ENCODE data around the gene GRIPAP1. TPM values are rescaled to one million over a fixed set of nuclear protein-coding genes. Genes with fewer than 3 reads are reported as not detected.

Gene GRIPAP1
- total and polyA plus RNA-seq, 5 donors: 20.6 to 34.1 (median 26.6) TPM

DNA sequence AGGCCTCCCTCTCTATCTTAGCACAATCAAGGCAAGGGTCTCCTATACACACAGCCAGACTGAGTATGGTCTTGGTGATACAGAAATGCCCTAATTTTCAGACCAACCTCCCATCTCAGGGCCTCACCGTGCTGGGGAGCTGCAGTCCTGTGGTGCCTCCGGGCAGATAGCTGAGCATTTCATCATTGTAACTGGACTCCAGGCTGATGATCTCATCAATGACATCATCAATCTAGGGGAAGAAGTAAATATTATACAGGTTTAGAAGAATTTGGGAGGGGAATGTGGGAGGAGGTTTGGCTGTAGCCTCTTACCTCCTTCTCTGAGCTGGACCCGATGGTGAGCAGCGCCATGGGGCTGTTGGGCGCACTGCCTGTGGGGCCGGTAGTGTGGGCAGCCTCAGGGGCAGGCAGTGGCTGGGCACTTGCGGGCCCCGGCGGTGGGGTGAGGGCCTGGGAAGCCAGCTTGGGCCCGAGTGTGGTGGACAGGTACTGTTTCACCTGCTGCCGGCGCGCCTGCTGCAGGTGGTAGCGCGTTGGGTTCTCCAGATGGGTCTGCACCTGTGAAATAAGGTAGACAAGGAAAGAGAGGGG lies 35.9 kb upstream of the GRIPAP1 start:
- ATAC-seq (no peak), DNase-seq (no peak)
- Histone ChIP-seq H3K27ac (ENCODE audit: low read length) (no peak overlapping the region), H3K9me3 (ENCODE audit: control insufficient read depth, low read length) (no peaks in the 10 kb centered on the region), H3K4me1 (ENCODE audit: control insufficient read depth, insufficient read depth, low read length) (peaks cover 4% of the 10 kb centered on the region), H3K4me3 (ENCODE audit: low read length) (no peak overlapping the region), H3K27me3 (ENCODE audit: control insufficient read depth, insufficient read depth) (no peaks in the 10 kb centered on the region)
- WGBS: 90% methylated on average over 15 of the region's 15 CpGs
- intact Hi-C loops (cut with DNase I): no loop called here

DNA sequence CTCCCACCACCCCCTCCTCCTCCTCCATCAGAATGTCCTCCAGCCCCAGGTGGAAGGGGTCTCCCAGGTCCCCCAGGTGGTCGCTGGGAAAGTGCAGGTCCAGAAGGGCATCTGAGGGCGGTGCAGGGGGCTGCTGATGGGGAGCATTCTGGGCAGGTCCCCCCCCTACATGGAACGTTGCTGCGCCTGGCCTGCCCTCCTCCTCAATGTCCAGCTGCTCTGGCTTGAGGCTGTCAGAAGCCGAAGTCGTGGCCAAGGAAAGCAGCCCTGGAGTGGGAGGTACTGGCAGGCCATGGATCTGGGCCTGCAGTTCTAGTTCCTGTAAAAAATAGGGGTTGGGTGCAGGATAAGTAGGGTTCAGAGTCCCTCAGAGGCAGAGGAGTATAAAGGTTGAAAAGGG lies 28.2 kb upstream of the GRIPAP1 start:
- ATAC-seq: peak; percentile 9 to 61
- Histone ChIP-seq H3K9me3 (ENCODE audit: control insufficient read depth, low read length) (no peaks in the 10 kb centered on the region), H3K4me1 (ENCODE audit: control insufficient read depth, insufficient read depth, low read length) (no peaks in the 10 kb centered on the region), H3K27ac (ENCODE audit: low read length) (no peak overlapping the region), H3K4me3 (ENCODE audit: low read length) (no peak overlapping the region), H3K27me3 (ENCODE audit: control insufficient read depth, insufficient read depth) (no peaks in the 10 kb centered on the region)
- 58% methylated on average over 6 of the region's 6 CpGs for WGBS
- intact Hi-C loops (cut with DNase I): no loop called here
- DNase-seq: peak in 2 of 3 donors; percentile 62 to 63

DNA sequence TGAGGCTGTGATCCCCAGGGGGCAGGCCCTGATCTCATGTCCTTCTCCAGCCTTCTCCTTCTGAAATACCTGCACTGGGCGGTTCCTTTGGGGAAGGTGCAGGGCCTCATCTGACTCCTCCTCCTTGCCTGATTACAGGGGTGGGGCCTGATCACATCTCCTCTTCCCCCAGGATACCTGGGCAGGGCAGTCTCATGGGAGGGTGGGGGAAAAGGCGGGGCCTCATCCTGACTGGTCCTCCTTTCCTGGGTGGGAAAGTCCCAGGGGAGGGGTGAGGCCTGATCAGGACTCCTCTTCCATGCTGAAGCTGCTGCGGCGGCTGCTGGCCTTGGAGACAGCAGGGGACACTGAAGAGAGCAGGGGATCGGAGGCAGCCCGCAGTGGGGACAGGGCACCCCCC lies 27.8 kb upstream of the GRIPAP1 start:
- H3K27ac ChIP-seq (ENCODE audit: low read length): no peak overlapping the region

DNA sequence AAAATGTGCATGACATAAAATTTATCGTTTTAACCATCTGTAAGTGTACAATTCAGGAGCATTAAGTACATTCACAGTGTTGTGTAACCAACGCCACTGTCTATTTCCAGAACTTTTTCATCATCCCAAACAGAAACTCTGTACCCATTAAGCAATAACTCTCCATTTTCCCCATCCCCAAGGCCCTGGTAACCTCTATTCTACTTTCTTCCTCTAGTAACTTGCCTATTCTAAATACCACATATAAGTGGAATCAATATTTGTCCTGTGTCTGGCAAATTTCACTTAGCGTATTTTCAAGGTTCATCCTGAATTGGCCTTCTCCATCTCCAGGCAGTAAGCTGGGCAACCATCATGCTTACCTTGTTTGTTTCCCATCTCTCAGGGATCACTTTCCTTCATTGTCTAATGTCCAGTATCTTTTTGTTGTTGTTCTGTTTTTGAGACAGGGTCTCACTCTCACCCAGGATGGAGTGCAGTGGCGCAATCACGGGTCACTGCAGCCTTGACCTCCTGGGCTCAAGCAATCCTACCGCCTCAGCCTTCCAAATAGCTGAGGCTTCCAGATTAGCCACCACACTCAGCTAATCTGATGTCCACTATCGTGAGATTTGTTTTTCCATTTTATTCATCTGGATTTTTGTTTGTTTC lies 17.7 kb upstream of the GRIPAP1 start:
- H3K27ac ChIP-seq (ENCODE audit: low read length): no peak overlapping the region
- no peak for ATAC-seq
- H3K27me3 ChIP-seq (ENCODE audit: control insufficient read depth, insufficient read depth): no peaks in the 10 kb centered on the region
- H3K4me1 ChIP-seq (ENCODE audit: control insufficient read depth, insufficient read depth, low read length): peaks cover 2% of the 10 kb centered on the region
- no peaks in the 10 kb centered on the region for H3K9me3 ChIP-seq (ENCODE audit: control insufficient read depth, low read length)
- no peak for DNase-seq
- intact Hi-C loops (cut with DNase I): no loop called here
- 82% methylated on average over 7 of the region's 7 CpGs for WGBS
- no peak overlapping the region for H3K4me3 ChIP-seq (ENCODE audit: low read length)

More for the DNA sequence above, 27.8 kb upstream of the GRIPAP1 start:
- Histone ChIP-seq H3K9me3 (ENCODE audit: control insufficient read depth, low read length) (no peaks in the 10 kb centered on the region), H3K4me3 (ENCODE audit: low read length) (no peak overlapping the region), H3K27me3 (ENCODE audit: control insufficient read depth, insufficient read depth) (no peaks in the 10 kb centered on the region), H3K4me1 (ENCODE audit: control insufficient read depth, insufficient read depth, low read length) (no peaks in the 10 kb centered on the region)
- 80% methylated on average over 6 of the region's 6 CpGs for WGBS
- DNase-seq (no peak), ATAC-seq (peak; percentile 26 to 37)
- intact Hi-C loops (cut with DNase I): no loop called here

DNA sequence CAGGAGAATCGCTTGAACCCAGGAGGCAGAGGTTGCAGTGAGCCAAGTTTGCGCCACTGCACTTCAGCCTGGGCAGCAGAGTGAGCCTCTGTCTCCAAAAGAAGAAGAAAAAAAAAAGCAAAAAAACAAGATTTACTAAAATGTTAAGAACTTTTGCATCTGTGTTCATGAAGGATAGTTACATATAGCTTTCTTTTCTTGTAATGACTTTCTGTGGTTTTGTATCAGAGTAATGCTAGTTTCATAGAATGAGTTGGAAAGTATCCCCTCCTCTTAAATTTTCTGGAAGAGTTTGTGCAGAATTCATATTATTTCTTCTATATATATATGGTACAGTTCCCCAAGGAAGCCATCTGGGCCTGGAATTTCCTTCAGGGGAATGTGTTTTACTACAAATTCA lies 17.0 kb upstream of the GRIPAP1 start:
- Histone ChIP-seq H3K4me3 (ENCODE audit: low read length) (no peak overlapping the region), H3K9me3 (ENCODE audit: control insufficient read depth, low read length) (no peaks in the 10 kb centered on the region), H3K4me1 (ENCODE audit: control insufficient read depth, insufficient read depth, low read length) (no peaks in the 10 kb centered on the region), H3K27me3 (ENCODE audit: control insufficient read depth, insufficient read depth) (no peaks in the 10 kb centered on the region), H3K27ac (ENCODE audit: low read length) (no peak overlapping the region)
- intact Hi-C loops (cut with DNase I): no loop called here
- ATAC-seq: no peak
- no peak for DNase-seq
- 89% methylated on average over 2 of the region's 2 CpGs for WGBS

DNA sequence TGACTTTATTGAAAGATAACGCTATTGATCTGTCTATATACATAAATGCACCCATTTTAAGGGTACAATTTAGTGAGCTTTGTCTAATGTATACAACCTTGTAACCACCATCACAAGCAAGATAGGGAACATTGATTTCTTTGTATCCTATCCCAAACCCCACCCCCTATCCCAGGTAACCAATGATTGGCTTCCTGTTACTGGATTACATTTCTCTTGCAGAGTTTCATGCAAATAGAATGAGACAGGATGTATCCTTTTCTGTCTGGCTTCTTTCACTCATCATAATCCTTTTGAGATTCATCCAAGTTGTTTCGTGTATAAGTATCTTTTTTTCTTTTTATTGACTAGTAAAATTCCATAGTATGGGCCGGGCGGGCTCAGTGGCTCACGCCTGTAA lies 1.6 kb upstream of the GRIPAP1 start:
- no peak overlapping the region for H3K4me3 ChIP-seq (ENCODE audit: low read length)
- 89% methylated on average over 5 of the region's 5 CpGs for WGBS
- no peak overlapping the region for H3K27ac ChIP-seq (ENCODE audit: low read length)
- no peak for ATAC-seq
- no peaks in the 10 kb centered on the region for H3K4me1 ChIP-seq (ENCODE audit: control insufficient read depth, insufficient read depth, low read length)
- intact Hi-C loops (cut with DNase I): no loop called here
- no peak for DNase-seq
- H3K27me3 ChIP-seq (ENCODE audit: control insufficient read depth, insufficient read depth): no peaks in the 10 kb centered on the region
- H3K9me3 ChIP-seq (ENCODE audit: control insufficient read depth, low read length): no peaks in the 10 kb centered on the region

DNA sequence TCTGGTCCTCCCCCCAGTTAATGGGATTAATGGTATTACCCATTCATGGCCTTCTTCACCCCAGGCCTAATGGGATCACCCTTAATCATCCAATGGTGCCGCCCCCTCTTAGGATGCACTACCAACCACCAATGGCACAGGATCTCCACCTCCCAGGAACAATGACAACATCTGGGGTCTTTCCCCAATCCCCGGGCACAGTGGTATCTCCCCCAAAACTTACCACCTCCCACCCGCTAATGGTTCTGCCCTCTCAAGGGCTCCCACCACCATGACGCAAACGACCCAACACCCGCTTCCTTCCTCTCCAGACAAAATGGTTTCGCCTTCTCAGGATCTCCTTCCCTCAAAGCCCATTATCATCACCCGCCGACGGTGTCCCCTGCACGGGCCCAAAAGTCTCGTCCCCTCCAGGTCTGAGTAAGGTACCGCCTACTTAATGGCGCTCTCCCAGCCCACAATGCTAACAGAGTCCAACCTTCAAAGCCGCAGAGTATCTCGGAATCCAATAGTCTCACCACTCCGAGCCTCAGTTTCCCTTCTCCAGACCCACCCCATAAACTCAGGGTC lies 458 bp downstream of the GRIPAP1 start:
- Histone ChIP-seq H3K27ac (ENCODE audit: low read length) (peak overlapping the region; percentile 74), H3K9me3 (ENCODE audit: control insufficient read depth, low read length) (no peaks in the 10 kb centered on the region), H3K27me3 (ENCODE audit: control insufficient read depth, insufficient read depth) (no peaks in the 10 kb centered on the region), H3K4me3 (ENCODE audit: low read length) (peak overlapping the region; percentile 86), H3K4me1 (ENCODE audit: control insufficient read depth, insufficient read depth, low read length) (no peaks in the 10 kb centered on the region)
- peak in 2 of 3 donors; percentile 15 to 53 for DNase-seq
- ATAC-seq: peak; percentile 21 to 61
- WGBS: 1% methylated on average over 17 of the region's 17 CpGs
- intact Hi-C loops (cut with DNase I): no loop called here

DNA sequence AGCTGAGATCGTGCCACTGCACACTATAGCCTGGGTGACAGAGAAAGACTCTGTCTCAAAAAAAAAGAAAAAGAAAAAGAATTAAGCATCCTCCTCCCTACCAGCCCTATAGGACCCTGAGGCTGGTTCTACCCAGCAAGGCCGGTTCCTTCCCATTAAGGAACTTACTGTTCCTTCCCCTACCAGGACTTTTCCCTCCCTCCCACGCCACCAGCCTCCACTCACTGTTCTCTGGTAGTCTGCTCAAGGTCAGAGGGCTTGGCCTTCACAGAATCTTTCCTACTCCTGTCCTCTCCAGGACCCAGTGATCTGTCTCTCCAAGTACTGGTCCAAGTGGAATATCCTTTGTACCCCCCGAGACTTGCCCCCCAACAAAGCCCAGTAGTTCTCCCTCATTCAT lies 1.4 kb downstream of the GRIPAP1 start:
- intact Hi-C loops (cut with DNase I): no loop called here
- Histone ChIP-seq H3K4me3 (ENCODE audit: low read length) (no peak overlapping the region), H3K4me1 (ENCODE audit: control insufficient read depth, insufficient read depth, low read length) (no peaks in the 10 kb centered on the region), H3K27ac (ENCODE audit: low read length) (no peak overlapping the region), H3K9me3 (ENCODE audit: control insufficient read depth, low read length) (no peaks in the 10 kb centered on the region), H3K27me3 (ENCODE audit: control insufficient read depth, insufficient read depth) (no peaks in the 10 kb centered on the region)
- ATAC-seq (no peak), DNase-seq (no peak)
- WGBS: 92% methylated on average over 4 of the region's 4 CpGs

DNA sequence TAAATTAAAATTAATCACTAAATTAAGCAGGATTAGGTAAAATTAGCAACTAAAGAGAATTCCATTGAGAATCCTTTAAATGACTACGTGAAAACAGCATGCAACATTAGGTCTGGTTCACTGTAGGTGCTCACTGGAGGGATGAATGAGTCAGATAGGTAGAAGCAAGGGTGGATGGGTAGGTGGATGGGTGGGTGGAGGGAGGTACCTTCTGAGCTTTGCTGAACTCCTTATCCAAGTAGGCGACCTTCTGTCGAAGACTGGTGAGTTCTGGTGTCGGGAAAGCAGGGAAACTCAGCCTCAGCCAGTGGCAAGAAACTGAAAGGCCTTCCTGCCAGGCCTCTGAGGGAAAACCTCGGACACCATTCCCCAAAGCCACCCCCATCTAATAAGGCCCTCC lies 3.0 kb downstream of the GRIPAP1 start:
- H3K4me3 ChIP-seq (ENCODE audit: low read length): no peak overlapping the region
- H3K27me3 ChIP-seq (ENCODE audit: control insufficient read depth, insufficient read depth): no peaks in the 10 kb centered on the region
- intact Hi-C loops (cut with DNase I): no loop called here
- H3K4me1 ChIP-seq (ENCODE audit: control insufficient read depth, insufficient read depth, low read length): no peaks in the 10 kb centered on the region
- no peak overlapping the region for H3K27ac ChIP-seq (ENCODE audit: low read length)
- ATAC-seq: no peak
- WGBS: 92% methylated on average over 5 of the region's 5 CpGs
- H3K9me3 ChIP-seq (ENCODE audit: control insufficient read depth, low read length): no peaks in the 10 kb centered on the region
- DNase-seq: no peak

DNA sequence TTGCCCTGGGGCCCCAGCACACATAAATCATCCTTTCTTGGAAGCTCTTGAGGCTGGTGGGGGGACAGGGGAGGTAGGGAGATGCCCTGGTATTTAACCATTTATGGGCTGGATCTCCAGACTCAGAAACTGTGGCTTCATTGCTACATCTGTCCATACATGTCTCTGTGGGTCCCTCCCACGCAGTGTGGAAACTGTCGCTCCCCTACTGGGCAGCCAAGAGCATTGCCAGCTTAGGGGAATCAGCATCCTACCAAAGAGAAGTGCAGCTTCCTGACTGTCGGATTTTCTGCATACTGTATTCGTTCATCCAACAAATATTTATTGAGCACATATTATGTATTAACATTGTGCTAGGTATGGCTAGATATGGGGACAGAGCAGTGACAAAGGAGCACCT lies 3.7 kb downstream of the GRIPAP1 start:
- WGBS: 86% methylated on average over 4 of the region's 4 CpGs
- Histone ChIP-seq H3K9me3 (ENCODE audit: control insufficient read depth, low read length) (no peaks in the 10 kb centered on the region), H3K27me3 (ENCODE audit: control insufficient read depth, insufficient read depth) (no peaks in the 10 kb centered on the region), H3K4me3 (ENCODE audit: low read length) (no peak overlapping the region), H3K4me1 (ENCODE audit: control insufficient read depth, insufficient read depth, low read length) (no peaks in the 10 kb centered on the region), H3K27ac (ENCODE audit: low read length) (no peak overlapping the region)
- DNase-seq (no peak), ATAC-seq (no peak)
- intact Hi-C loops (cut with DNase I): no loop called here

DNA sequence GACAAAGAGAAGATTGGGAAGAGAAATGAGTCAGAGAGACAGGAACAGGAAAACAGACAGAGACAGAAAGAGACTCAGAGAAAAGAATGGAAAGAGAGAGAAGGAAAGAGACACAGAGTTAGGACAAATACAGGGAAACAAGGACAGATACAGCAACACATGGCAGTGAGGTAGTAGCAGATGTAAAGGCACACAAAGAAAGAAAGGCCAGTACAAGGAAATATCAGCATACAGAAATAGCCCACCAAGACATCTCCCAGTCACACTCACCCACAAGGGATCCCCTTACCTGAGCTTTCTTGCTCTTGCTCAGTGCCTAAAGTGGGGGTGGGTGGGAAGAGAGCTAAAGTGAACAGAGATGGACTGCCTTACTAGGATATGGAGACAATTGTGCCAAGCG lies 4.2 kb downstream of the GRIPAP1 start:
- Histone ChIP-seq H3K27ac (ENCODE audit: low read length) (no peak overlapping the region), H3K27me3 (ENCODE audit: control insufficient read depth, insufficient read depth) (no peaks in the 10 kb centered on the region), H3K9me3 (ENCODE audit: control insufficient read depth, low read length) (no peaks in the 10 kb centered on the region), H3K4me1 (ENCODE audit: control insufficient read depth, insufficient read depth, low read length) (no peaks in the 10 kb centered on the region), H3K4me3 (ENCODE audit: low read length) (no peak overlapping the region)
- 90% methylated on average over 1 of the region's 1 CpG for WGBS
- DNase-seq (no peak), ATAC-seq (no peak)
- intact Hi-C loops (cut with DNase I): no loop called here
